Uterus (tissue), 2 donors: ENCODE measurements around the gene BRMS1L.

Source experiments
- CTCF ChIP-seq, 4 experiments: fragments of 200-600 bp in 2 of 4; fragments of 450-650 bp in 2 of 4; sonication (generic) in 2 of 4; IDR thresholded peaks; one replicate each; pipeline ENCODE4 v1.5.1; 2016 to 2019; ENCODE audit warnings: antibody characterized with exemption in 4 of 4, mild to moderate bottlenecking in 2 of 4, moderate library complexity in 1 of 4
- POLR2A ChIP-seq, 2 donors: fragments of 450-650 bp; IDR thresholded peaks; one replicate each; pipeline ENCODE4 v1.6.1; 2016; ENCODE audit warnings: antibody characterized with exemption in 2 of 2, mild to moderate bottlenecking in 1 of 2, moderate library complexity in 1 of 2

GRCh38 chr14:35844494-35844893 lies 18.4 kb downstream of the BRMS1L start:
- TF ChIP-seq CTCF (IDR thresholded peaks at IDR 0.05) (no peak), POLR2A (IDR thresholded peaks at IDR 0.05) (no peak)
